Heart left ventricle (tissue), 16 donors: ENCODE results near the gene ZNF514. TPM values are rescaled to one million over a fixed set of nuclear protein-coding genes. Genes with fewer than 3 reads are reported as not detected.

ENCODE experiments used
- ATAC-seq, 4 donors: fragments of 200-7000 bp; cut with Tn5 transposase; one replicate each; pipeline ENCODE4 v1.9.1; 2020 to 2022; ENCODE audit warnings: moderate library complexity in 4 of 4, mild to moderate bottlenecking in 3 of 4, moderate number of reproducible peaks in 1 of 4
- DNase-seq, 5 donors: peaks; one replicate each; pipeline ENCODE4 v3.0.0-alpha.2; 2020
- H3K27ac ChIP-seq, 12 donors: fragments of 200-600 bp; sonication (generic) in 4 of 12; one replicate each; pipeline versions ENCODE4 v1.5.0 to v1.8.0; 2016 to 2022; ENCODE audit warnings: mild to moderate bottlenecking in 2 of 12
- H3K27me3 ChIP-seq, 9 donors: fragments of 200-600 bp; sonication (generic) in 2 of 9; one replicate each; pipeline versions ENCODE4 v1.5.1 to v1.8.0; 2016 to 2022; ENCODE audit warnings: mild to moderate bottlenecking in 3 of 9
- H3K36me3 ChIP-seq, 9 donors: fragments of 200-600 bp; sonication (generic) in 2 of 9; one replicate each; pipeline versions ENCODE4 v1.5.0 to v1.8.0; 2018 to 2022; ENCODE audit warnings: mild to moderate bottlenecking in 2 of 9
- H3K4me1 ChIP-seq, 12 donors: fragments of 200-600 bp; sonication (generic) in 4 of 12; one replicate each; pipeline versions ENCODE4 v1.5.0 to v1.8.0; 2016 to 2022; ENCODE audit warnings: mild to moderate bottlenecking in 3 of 12
- H3K4me3 ChIP-seq, 12 donors: fragments of 200-600 bp; sonication (generic) in 4 of 12; one replicate each; pipeline versions ENCODE4 v1.5.0 to v1.8.0; 2017 to 2022; ENCODE audit warnings: mild to moderate bottlenecking in 9 of 12, moderate library complexity in 4 of 12
- H3K9me3 ChIP-seq, 12 donors: fragments of 200-600 bp; sonication (generic) in 4 of 12; one replicate each; pipeline versions ENCODE4 v1.5.0 to v1.8.0; 2016 to 2022; ENCODE audit warnings: mild to moderate bottlenecking in 1 of 12
- CTCF ChIP-seq, 12 donors: fragments of 200-600 bp; sonication (generic) in 4 of 12; IDR thresholded peaks; one replicate each; pipeline versions ENCODE4 v1.5.0 to v1.8.0; 2018 to 2022; ENCODE audit warnings: antibody characterized with exemption in 12 of 12, mild to moderate bottlenecking in 5 of 12
- POLR2A ChIP-seq, 2 donors: fragments of 450-650 bp; IDR thresholded peaks; one replicate each; pipeline ENCODE4 v1.6.1; 2017; ENCODE audit warnings: antibody characterized with exemption in 2 of 2, mild to moderate bottlenecking in 2 of 2, moderate library complexity in 2 of 2
- WGBS, 4 donors: extraction: QIAGEN DNeasy Blood & Tissue Kit in 2 of 4; methylation state at CpG; one replicate each; pipeline versions ENCODE4 v1.1.5 to v1.1.7; 2013 to 2018; 5-methylcytosine and 5-hydroxymethylcytosine counted together
- intact Hi-C, 10 donors: fragments of 100-400 bp; cut with DNase I; formaldehyde crosslinking; loops; one replicate each; pipeline versions ENCODE4 v1.11.1 to v1.14.2; 2022
- polyA plus RNA-seq, 2 donors: library from polyadenylated mRNA; stranded (reverse); fragments of 200-250 nt; gene quantifications; one replicate each; pipeline ENCODE4 v1.2.3, GENCODE V29; 2013
- total RNA-seq, 9 donors: library from RNA; depleted of rRNA in 2 of 9; stranded (reverse); fragments of >200 nt in 2 of 9; fragmentation: NEBNext Ultra II Directional in 3 of 9; extraction: Animal tissue kit (Norgen Biotek cat#: 25700) in 3 of 9; gene quantifications; one replicate each; pipeline versions ENCODE4 v1.1.0 to v1.2.4, GENCODE V29; 2016 to 2023
- donor health status: ischemic (EF 13 %, LVEDD 7.1; RV severe dilation, severe dysfunction).
- donor health status: healthy with polysubstance abuse.
- donor health status: DM: no; HTN: yes; CAD: no.
- donor health status: DM: no; HTN: no; CAD: no.
- donor health status: ischemic (EF 25% LVEDD 6.9; RV normal size, moderate dysfunction).
- donor health status: ischemic (EF 25% LVEDD 5.7; RV mildly dilated, moderate dysfunction).
- donor health status: healthy.
- donor health status: DM: yes; HTN: yes; CAD: no.
- donor health status: ischemic (EF 35%, LVEDD 5.7; RV mildly dilated, moderate dysfunction).
- donor health status: nonischemic (EF 11% LVEDD 7.7; RV severe dilation, severe dysfunction).
- donor health status: DM: yes; HTN: yes; CAD: no.
- donor health status: PGD.
- donor health status: ischemic (EF 29% LVEDD 5.4; RV normal size, mild dysfunction).
- donor health status: nonischemic (EF 23%, LVEDD 6.1; RV moderate dilation, normal function).

The ZNF514 gene
- total and polyA plus RNA-seq, 11 donors, result 6.1 to 16.8 (median 11.2) TPM

GRCh38 chr2:95165371-95166064 lies 5.9 kb upstream of the ZNF514 start, which contains the start of gene ZNF2:
Gene ZNF2 (plus strand): TSS chr2:95165809. CDS start chr2:95176227, 10,418 bp downstream.
- Histone ChIP-seq H3K27me3 (no peaks in the 10 kb centered on the region), H3K27ac (peak within 1 kb of the TSS; percentile 65 to 97 (median 94)), H3K36me3 (no peaks in the 10 kb centered on the region), H3K9me3 (no peaks in the 10 kb centered on the region), H3K4me3 (peak within 1 kb of the TSS; percentile 65 to 94 (median 81)), H3K4me1 (peaks cover 0 to 25% (median 19%) of the 10 kb centered on the region in 12 donors)
- DNase-seq (peak; percentile 98 to 99 (median 99)), ATAC-seq (peak; percentile 96 to 99 (median 98))
- peak in 1 of 2 donors; percentile 71 for TF ChIP-seq POLR2A (IDR thresholded peaks at IDR 0.05)
- TF ChIP-seq CTCF (IDR thresholded peaks at IDR 0.05), result peak in 3 of 12 donors; percentile 5 to 17 (median 10)
- 0 to 1% (median 0%) methylated on average over 29 to 56 of the region's 56 CpGs for WGBS, 4 donors
- intact Hi-C loops, result loop anchor here in 6 of 10 donors (1.0 to 5.0 kb wide), 5 partner anchors 41 to 237 kb away; partner anchors contain the start of genes ZNF892 (in 5 of the 6) and FAHD2A (in 2 of the 6)

GRCh38 chr2:95165030-95165370 lies 5.4 kb upstream of the ZNF514 start:
- Histone ChIP-seq H3K27ac (peak overlapping the region; percentile 65 to 97 (median 94)), H3K36me3 (no peaks in the 10 kb centered on the region), H3K9me3 (no peaks in the 10 kb centered on the region), H3K4me3 (peak overlapping the region; percentile 65 to 94 (median 81)), H3K27me3 (no peaks in the 10 kb centered on the region), H3K4me1 (peaks cover 0 to 27% (median 20%) of the 10 kb centered on the region in 12 donors)
- DNase-seq, result no peak
- TF ChIP-seq POLR2A (IDR thresholded peaks at IDR 0.05) (no peak), CTCF (IDR thresholded peaks at IDR 0.05) (no peak)
- intact Hi-C loops, result loop anchor here in 6 of 10 donors (1.0 to 5.0 kb wide), 5 partner anchors 42 to 238 kb away; partner anchors contain the start of genes ZNF892 (in 5 of the 6) and FAHD2A (in 2 of the 6)
- WGBS, 4 donors, result 0 to 2% (median 1%) methylated on average over 6 to 9 of the region's 9 CpGs
- ATAC-seq, result peak in 2 of 4 donors; percentile 35 to 36

GRCh38 chr2:95158891-95159619 lies 593 bp downstream of the ZNF514 start:
- WGBS, 4 donors, result 1 to 2% (median 1%) methylated on average over 24 to 58 of the region's 58 CpGs
- TF ChIP-seq POLR2A (IDR thresholded peaks at IDR 0.05) (no peak), CTCF (IDR thresholded peaks at IDR 0.05) (no peak)

More at GRCh38 chr2:95158891-95159619, 593 bp downstream of the ZNF514 start:
- DNase-seq (peak; percentile 42 to 73 (median 61)), ATAC-seq (peak; percentile 36 to 73 (median 70))
- H3K27me3 ChIP-seq, result no peaks in the 10 kb centered on the region
- intact Hi-C loops, result loop anchor here in 4 of 10 donors (2.0 to 5.0 kb wide), 2 partner anchors 36 to 37 kb away; partner anchors contain the start of gene MRPS5 (in 3 of the 4)
- H3K9me3 ChIP-seq, result peaks cover 0 to 18% (median 2%) of the 10 kb centered on the region in 12 donors
- H3K27ac ChIP-seq, result peak overlapping the region; percentile 35 to 88 (median 77)
- H3K4me1 ChIP-seq, result peaks cover 4 to 28% (median 15%) of the 10 kb centered on the region in 12 donors
- peak overlapping the region; percentile 50 to 93 (median 81) for H3K4me3 ChIP-seq
- H3K36me3 ChIP-seq, result peaks cover 0 to 31% (median 20%) of the 10 kb centered on the region in 9 donors
